Measurements from ENCODE around the gene PHF20.
"Not testable (repeated sequence)": the region's sequence is repeated elsewhere in the genome, so short reads cannot be mapped to it uniquely, and the experiment has no call there.

The PHF20 gene

DNA sequence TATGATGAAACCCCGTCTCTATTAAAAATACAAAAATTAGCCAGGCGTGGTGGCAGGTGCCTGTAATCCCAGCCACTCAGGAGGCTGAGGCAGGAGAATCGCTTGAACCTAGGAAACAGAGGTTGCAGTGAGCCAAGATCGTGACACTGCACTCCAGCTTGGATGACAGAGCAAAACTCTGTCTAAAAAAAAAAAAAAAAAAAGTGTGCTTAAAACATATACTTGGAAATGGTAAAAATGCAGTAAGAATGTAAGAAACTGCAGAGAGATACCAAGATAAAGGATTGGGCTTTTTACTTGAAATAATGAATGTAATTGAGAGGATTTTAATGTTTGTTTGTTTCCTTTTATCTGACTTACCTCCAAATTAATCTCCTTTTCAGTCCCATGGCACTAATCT, 129.4 kb downstream of the PHF20 start:
- DNase-seq; intact Hi-C loops (cut with DNase I): not testable (repeated sequence)

DNA sequence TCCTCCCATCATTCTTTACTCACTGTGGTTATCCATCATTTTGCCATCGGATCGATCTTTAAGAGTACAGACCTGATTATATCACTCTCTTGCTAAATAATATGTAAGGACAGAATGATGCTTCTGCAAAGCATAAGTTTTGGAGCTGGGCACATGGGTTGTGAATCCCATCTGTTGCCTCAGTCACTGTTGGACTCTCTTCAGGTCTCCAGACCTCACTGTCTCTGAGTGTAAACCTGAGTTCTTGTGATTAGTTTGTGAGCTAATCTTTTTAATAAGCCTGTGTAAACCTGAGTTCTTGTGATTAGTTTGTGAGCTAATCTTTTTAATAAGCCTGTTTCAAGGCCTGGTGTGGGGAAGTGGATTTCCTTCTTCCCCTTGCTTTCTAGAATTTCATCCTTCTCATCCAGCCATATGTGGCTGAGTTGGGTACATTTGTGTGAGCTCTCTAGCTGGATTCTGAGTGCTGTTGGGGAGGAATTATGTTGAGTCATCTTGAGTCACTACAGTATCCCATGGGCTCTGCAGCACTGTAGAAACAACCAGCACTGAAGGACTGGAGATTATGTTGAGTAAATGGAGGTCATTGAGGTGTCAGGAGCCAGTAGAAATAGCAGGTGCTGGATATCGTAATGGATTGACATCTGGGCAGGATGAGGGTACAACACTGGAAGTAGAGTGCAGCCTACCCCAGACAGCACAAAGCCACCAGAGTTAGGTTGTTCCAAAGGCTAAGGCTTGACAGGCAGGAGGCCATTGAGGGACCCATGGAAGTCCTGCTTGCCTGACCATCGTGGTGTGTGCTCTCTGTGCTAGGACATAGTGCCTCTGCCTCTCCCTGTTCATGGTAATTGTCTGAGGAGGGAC, 130.1 kb downstream of the PHF20 start:
- no peak for DNase-seq
- intact Hi-C loops (cut with DNase I), result no loop called here

DNA sequence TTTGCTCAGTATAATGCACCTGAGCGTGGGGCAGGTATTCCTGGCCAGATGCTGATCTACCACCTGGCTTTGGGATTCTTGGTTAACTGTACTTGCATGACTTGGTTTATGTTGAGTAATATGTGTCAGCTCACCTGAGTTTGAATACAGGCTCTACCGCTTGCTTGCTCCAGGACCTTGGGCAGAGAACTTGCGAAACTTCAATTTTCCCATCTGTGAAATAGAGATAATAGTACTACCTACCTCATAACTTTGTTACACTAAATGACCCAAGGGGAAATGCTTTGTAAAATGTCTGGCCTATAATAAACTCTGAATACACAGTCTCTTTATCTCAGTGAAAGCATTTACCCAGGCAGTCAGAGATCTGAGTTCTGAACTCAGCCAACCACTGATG, 130.7 kb downstream of the PHF20 start:
- intact Hi-C loops (cut with DNase I), result no loop called here
- DNase-seq, result no peak

DNA sequence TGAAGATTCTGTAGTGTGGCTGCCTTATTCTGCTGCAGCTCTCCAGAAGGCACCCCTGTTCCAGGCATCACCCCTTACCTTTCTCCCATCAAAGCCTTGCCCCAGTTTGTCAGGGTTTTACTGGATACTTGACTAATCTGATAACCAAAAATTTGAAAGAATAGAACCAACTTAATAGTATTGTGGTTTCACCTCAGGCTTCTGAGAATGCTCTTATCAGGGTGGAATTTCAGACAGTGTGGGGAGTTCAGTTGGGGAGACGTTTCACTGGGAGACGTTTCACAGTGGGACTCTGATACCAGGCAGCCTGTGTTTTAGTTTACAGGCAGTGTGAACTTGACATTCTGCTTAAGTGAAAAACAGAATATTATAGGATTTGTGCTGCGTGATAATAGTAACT, 132.0 kb downstream of the PHF20 start:
- no peak for DNase-seq
- intact Hi-C loops (cut with DNase I), result no loop called here

DNA sequence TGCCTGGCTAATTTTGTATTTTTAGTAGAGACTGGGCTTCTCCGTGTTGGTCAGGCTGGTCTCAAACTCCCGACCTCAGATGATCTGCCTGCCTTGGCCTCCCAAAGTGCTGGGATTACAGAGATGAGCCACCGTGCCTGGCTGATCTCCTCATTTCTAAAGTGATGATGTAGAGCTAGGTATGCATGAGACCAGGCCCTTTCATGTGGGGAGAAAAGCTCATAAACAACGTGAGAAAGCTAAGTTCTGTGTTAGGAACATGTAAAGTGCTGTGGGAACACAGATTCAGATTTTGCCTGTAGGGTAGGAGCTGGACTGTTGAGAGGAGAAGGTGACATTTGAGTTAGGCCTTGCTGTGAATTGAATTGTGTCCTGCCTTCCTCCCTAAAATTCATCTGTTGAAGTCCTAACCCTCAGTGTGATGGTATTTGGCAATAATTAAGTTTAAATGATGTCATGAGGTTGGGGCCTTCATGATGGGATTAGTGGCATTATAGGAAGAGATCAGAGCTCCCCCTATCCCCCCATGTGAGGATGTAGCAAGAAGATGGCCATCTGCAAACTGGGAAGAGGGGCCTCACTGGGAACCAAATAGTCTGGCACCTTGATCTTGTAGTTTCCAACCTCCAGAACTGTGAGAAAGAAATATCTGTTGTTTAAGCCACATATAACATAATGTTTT, 133.3 kb downstream of the PHF20 start:
- intact Hi-C loops (cut with DNase I), result no loop called here
- no peak for DNase-seq

DNA sequence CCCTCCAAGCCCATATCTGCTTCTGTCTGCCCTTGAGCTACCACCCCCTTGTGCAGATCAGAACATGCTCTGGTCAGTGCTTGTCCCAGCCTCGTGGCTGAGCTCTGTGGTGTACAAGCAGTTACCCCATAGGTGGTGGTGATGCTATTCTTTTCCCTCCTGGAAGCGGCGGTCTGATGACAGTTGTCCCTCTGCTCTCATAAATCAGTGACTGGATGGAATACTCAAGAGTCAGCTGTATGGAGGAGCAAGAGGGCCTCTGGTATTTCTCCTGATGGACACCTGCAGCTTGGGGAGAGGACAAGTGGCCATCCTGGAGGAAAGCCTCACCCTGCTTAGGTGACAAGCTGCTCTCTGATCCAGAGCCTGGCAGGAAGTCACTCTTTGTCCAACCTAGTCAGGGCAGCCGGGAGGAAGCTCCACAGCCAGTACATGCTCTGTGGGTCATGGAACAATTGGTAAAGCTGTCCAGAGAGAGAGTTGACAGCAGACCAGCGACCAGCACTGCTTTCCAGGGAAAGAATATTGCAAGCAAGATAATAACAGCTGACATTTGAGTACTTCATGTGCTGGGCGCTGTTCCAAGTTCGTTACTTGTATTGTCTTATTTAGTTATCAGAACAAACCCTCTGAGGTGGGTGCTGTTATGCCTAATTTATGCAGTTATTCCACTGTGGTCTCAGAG, 135.3 kb downstream of the PHF20 start:
- DNase-seq, result peak in 1 of 42 donors; percentile 12
- intact Hi-C loops (cut with DNase I), result no loop called here

DNA sequence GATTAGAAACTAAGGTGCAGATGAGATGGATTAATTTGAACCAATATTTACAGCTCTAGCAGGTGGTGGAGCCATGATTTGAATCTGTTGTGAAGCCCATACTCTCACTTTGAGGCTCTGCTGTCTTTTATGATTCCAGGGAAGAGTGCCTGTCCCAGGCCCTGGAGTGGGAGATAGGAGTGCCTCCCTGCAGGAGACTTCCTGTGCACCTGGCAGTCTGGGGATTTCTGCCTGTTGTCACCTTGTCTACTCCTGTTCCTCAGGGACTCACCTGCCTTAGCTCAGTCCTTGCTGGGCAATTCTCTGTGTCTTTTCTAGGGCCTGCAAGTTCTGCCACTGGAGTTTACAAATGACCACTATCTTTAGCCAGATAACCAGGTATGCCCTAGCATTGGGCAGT, 136.2 kb downstream of the PHF20 start:
- peak in 1 of 42 donors; percentile 9 for DNase-seq
- intact Hi-C loops (cut with DNase I), result no loop called here

DNA sequence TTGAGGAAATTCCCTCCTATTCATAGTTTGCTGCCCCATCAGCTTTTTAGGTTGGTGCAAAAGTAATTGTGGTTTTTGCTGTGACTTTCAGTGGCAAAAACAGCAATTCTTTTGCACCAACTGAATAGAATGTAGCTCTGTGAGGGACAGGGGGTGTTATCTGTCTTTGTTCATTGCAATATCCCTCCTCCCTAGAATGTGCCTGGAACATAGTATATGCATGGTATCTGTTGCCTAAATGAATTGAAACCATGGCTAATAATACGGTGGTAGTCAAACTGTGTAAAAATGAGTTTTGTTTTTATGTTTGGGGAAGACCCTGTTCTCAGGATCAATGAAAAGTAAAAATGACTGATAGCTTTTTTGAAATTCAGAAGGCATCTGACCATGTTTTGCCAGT, 137.4 kb downstream of the PHF20 start:
- DNase-seq, result no peak
- intact Hi-C loops (cut with DNase I), result no loop called here

DNA sequence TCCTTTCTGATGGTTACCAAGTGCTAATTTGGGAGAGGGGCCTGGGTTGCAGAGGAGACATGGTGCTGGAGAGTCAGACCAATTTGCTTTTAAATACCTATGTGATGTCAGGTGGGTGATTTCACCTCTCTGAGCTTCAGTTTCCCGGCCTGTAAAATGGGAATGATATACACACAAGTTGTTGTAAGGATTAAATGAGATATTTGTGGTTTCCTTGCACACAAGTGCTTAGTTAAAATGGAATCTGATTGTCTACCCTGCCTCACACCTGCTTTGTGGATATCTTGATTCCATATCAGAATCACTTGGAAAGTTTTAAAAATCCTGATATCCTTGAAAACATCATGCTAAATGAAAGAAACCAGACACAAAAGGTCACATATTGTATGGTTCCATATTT, 138.0 kb downstream of the PHF20 start:
- DNase-seq, result no peak
- intact Hi-C loops (cut with DNase I), result no loop called here

DNA sequence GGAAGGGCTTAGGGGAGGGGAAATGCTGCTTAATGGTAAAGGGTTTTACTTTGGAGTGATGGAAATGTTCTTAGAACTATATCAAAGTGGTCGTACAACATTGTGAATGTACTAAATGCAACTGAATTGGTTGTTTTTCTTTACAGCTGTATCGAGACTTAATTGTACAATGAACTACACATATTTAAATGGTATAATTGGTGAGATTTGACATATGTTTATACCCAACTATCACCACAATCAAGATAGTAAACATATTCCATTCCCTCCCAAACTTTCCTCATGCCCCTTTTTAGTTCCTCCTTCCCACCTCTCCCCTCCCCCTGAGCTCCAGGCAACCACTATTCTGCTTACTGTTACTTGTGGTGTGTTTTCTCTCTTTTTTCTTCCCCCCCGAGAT, 138.4 kb downstream of the PHF20 start:
- intact Hi-C loops (cut with DNase I), result no loop called here
- DNase-seq, result no peak

DNA sequence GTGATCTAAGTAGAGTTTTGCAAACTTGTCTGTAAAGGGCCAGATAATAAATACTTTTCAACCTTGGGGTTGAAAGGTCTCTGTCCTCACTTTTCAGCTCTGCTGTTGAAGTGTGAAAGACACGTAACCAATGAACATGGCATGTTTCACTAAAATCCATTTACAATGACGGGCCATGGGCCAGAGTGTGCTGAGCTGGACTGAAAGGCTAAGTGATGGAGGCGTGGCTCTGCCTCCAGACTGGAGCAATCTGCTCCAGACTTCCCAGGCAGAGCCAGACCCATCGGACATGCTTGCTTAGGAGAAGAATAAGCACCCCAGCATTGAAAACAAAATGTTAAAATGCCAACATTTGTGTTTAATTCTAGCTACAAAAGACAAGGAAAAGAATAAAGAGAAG, 141.1 kb downstream of the PHF20 start:
- DNase-seq, result peak in 1 of 42 donors; percentile 7
- intact Hi-C loops (cut with DNase I), result no loop called here

DNA sequence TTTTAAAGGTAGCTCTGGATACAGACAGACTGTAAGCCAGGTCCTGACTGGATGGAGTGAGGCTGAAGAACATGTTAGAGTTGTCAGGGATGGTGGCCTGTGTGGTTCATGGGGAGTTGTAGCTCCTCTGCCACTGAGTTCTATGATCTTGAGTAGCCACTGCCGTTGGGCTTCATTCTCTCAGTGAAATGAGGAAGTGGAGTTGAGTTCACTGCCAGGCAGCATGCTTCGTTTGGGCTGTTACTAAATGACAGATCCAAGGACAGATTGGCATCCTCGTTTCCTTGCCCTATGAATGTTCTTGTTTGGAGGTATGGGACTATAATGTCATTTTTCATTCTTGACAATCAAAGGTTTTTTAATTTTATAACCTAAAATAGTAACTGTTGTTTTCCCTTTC, 145.3 kb downstream of the PHF20 start:
- intact Hi-C loops (cut with DNase I), result no loop called here
- DNase-seq, result no peak

DNA sequence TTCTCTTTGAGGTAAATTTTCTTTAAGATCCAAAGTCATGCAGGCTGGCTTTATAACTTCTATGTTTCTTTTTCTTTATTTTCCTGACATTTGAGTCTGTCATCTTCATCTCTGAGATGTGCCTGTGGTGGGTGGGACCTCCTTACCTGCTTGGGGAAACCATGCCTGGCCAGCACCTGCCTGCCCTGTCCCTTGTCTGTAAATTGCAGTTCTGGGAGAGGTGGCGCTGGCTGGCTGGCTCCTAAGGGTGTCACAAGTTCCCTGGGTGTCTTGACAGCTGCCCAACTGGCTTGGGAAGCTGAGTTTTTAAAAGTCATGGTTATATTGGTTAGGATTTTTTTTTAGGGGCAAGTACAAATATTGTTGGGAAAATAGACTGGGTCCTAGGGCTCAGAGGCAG, 146.2 kb downstream of the PHF20 start:
- DNase-seq, result no peak
- intact Hi-C loops (cut with DNase I), result no loop called here

DNA sequence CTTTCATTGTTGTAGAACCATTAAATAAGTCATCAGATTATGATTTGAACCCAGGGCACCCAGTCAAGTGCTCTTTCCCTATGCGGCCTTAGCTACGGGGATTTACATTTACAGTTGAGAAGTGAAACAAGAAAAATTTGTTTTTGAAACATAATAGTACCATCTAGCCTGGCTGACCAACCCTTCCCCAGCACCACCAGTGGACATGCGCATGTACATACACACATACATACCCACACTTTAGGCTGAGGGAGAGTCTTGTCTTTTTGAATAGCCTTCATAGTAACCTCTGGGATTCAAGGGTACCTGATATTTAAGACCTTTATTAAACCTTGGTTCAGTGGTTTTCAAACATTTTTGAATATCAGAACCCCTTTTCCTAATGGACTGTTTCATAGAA, 148.7 kb downstream of the PHF20 start:
- intact Hi-C loops (cut with DNase I), result no loop called here
- no peak for DNase-seq

DNA sequence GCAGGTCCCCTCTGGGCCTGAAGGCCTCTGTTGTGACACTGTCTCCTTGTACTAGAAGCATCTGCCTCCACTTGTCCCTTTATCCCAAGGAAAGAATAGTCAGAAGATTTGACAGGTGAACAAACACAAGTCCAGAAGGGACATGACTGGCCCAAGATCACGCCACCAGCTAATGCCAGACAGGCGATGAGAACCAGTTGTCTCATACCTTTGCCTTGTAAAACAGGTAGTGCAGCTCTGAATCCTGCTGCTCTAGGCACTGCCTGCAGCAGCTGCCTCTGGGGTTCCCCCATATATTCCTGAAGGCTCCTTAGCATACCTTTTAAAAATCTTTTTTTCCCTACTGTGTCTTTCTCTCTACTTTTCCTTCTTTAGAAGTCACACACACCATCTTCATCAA, 157.5 kb downstream of the PHF20 start:
- no peak for DNase-seq
- intact Hi-C loops (cut with DNase I), result no loop called here

DNA sequence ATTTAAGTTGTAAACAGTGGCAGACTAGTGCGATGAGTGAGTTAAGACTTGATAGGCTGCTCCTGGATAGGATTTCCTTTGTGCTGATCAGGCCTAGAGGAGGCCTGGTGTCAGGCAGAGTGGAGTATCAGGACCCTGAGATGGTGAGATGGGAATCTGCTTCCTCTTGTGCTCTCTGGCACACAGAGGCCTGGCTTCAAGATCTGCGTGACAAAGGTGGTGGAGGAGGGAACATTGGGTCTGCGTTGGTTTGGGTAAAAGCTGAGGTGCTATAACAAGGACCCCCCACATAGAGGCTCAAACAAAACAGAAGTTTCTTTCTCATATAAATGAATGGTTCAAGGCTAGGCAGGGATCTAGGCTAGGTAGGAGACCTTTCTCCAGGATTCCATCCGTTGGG, 162.2 kb downstream of the PHF20 start:
- DNase-seq, result no peak
- intact Hi-C loops (cut with DNase I), result no loop called here

DNA sequence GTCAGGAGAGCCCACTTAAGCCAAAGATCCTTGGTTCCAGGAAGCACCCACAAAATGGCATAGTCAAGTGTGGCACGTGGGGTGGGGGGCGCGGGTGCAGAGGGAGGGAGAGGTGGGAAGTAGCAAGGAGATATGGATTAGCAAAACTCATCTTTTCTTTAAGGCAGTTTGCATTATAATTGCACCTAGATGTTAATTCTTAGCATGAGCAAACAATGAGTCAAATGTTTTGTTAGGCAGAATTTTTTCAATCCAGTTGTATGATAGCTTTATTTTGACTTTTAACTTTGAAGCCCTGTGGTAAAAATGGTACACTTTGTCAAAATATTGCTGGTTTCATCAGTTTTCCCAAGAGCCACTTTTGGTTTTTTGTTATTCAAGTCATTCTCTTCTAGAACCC, 167.4 kb downstream of the PHF20 start:
- DNase-seq, result no peak
- intact Hi-C loops (cut with DNase I), result no loop called here

DNA sequence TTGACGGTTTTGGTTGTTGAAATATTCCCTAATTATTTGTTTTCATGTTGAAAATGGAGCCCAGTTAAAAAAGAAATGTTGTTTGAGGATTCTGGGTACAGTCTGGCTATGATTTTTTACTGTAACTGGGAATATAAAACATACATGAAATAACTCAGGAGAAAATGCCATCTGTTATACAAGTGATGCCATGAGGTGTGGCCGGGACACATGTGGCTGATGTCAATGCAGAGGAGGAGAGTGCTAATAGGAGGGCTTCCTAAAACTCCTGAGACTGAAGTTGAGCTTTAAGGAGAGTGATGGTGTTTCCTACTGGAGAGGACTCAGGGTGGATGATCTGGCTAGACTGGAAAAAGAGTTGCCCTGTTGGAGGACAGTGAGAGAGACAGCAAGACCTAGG, 169.8 kb downstream of the PHF20 start:
- intact Hi-C loops (cut with DNase I), result loop anchor here (10.0 kb wide), 1 partner anchor 197 kb away; the partner anchor contains the start of gene RBM39
- DNase-seq, result no peak

DNA sequence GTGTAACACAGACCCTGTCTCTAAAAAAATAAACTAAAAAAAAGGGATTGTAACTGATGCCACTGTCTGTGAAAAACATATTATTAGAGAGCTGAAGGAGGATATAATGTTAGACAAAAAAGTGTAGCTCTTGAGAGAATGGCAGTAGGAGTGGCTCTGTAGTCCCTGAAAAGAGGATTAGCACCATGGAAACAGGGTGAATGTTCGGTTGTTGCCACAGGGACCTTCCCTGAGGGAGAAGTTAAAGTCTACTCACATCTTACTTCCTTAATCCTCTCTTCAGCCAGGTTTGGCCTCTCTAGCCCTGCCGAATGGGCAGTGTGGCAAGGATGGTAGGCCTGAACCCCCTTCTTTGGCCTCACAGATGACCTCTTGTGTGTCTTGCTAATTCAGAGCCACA, 170.4 kb downstream of the PHF20 start:
- intact Hi-C loops (cut with DNase I), result loop anchor here (10.0 kb wide), 1 partner anchor 197 kb away; the partner anchor contains the start of gene RBM39
- peak in 13 of 42 donors; percentile 6 to 52 (median 26) for DNase-seq

DNA sequence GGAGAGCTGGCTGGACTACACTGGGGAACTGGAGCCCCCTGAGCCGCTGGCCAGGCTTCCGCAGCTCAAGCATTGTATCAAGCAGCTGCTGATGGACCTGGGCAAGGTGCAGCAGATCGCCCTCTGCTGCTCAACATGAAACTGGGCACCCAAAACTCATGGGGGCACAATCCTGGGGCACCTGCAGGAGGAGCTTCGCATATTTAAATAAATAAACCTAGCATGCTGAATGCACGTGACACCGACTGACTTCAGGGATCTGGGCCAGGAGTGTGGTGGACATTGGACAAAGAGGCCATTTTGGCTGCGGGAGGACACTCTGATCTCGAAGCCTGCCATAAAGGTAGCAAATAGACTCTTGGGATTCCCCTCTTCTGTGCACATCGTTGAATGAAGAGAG, 175.7 kb downstream of the PHF20 start:
- DNase-seq, result no peak
- intact Hi-C loops (cut with DNase I), result loop anchor here (10.0 kb wide), 1 partner anchor 203 kb away; the partner anchor contains the start of gene RBM39

Data from head of caudate nucleus (tissue), 42 donors.